HepG2 (cell line): ENCODE measurements around the gene ESAM. TPM values are rescaled to one million over a fixed set of nuclear protein-coding genes. Genes with fewer than 3 reads are reported as not detected.

Experiments
- ATAC-seq: fragments of 200-7000 bp; cut with Tn5 transposase; 3 replicates; pipeline ENCODE4 v1.9.1; 2020; ENCODE audit warnings: mild to moderate bottlenecking, moderate library complexity
- BruUV-seq: library from RNA; stranded (reverse); fragments of 400-500 nt; replicated peaks from 2 replicates; lab custom pipeline; 2021; lab: Mats Ljungman, UMichigan
- CTCF ChIA-PET: fragments of 300-600 bp; formaldehyde crosslinking; extraction: SDS; loops from one replicate; lab custom pipeline; 2021; ENCODE audit warnings: low total read pairs, inconsistent platforms, low intra/inter-chr PET ratio; lab: Yijun Ruan, JAX
- POLR2A ChIA-PET: fragments of 350-600 bp; sonication (Branson Sonifier 250); formaldehyde crosslinking; loops from one replicate; lab custom pipeline; 2020; ENCODE audit warnings: antibody characterized with exemption, inconsistent platforms; lab: Yijun Ruan, JAX
- DNase-seq: peaks from one replicate; pipeline ENCODE4 v3.0.0-alpha.2; 2015; ENCODE audit warnings: low spot score
- FAIRE-seq: peaks from 3 replicates; lab custom pipeline; 2011; peaks lifted over from hg19 to GRCh38; lab: Jason Lieb, UNC
- H2AFZ ChIP-seq: one replicate; pipeline ENCODE4 v1.6.1; 2011; ENCODE audit warnings: low read length, inconsistent platforms
- H3K27ac ChIP-seq: fragments of 300-600 bp; 3 replicates; pipeline ENCODE4 v1.8.0; 2011; ENCODE audit warnings: mixed run types, mild to moderate bottlenecking, mixed read lengths, low read length, inconsistent platforms; ENCODE audit not compliant: insufficient read depth; ENCODE audit errors: extremely low read length
- H3K27me3 ChIP-seq, 2 experiments: fragments of 200-600 bp in 1 of 2; 2 replicates in 1 of 2; 3 replicates in 1 of 2; pipeline versions ENCODE4 v1.6.0 to v1.8.0; 2011; ENCODE audit warnings: low read length in 2 of 2, mild to moderate bottlenecking in 2 of 2, moderate library complexity in 2 of 2, inconsistent platforms in 1 of 2; ENCODE audit not compliant: insufficient read depth in 2 of 2, control insufficient read depth in 1 of 2
- H3K36me3 ChIP-seq, 2 experiments: fragments of 200-600 bp in 1 of 2; replicated peaks in 1 of 2; 2 replicates in 1 of 2; 3 replicates in 1 of 2; pipeline versions ENCODE4 v1.5.1 to v1.8.0; 2011; ENCODE audit warnings: low read length in 2 of 2, inconsistent platforms in 1 of 2; ENCODE audit not compliant: insufficient read depth in 2 of 2, control insufficient read depth in 1 of 2
- H3K4me1 ChIP-seq: 2 replicates; pipeline ENCODE4 v1.5.1; 2012; ENCODE audit warnings: low read length, inconsistent platforms; ENCODE audit not compliant: insufficient read depth
- H3K4me2 ChIP-seq: 2 replicates; pipeline ENCODE4 v1.6.0; 2011; ENCODE audit warnings: low read depth, low read length, inconsistent platforms
- H3K4me3 ChIP-seq, 3 experiments: fragments of 200-600 bp in 1 of 3; sonication (generic), shearing (Covaris generic) in 1 of 3; replicated peaks in 1 of 3; 2 replicates each; pipeline ENCODE4 v1.5.1; 2011 to 2016; ENCODE audit warnings: low read length in 3 of 3, inconsistent platforms in 2 of 3, low read depth in 2 of 3, mild to moderate bottlenecking in 2 of 3, control low read depth in 1 of 3, mixed read lengths in 1 of 3; ENCODE audit not compliant: insufficient read depth in 1 of 3
- H3K79me2 ChIP-seq: one replicate; pipeline ENCODE4 v1.6.1; 2011; ENCODE audit warnings: low read length, inconsistent platforms; ENCODE audit not compliant: insufficient read depth
- H3K9ac ChIP-seq: 2 replicates; pipeline ENCODE4 v1.6.0; 2011; ENCODE audit warnings: mild to moderate bottlenecking, low read depth, low read length, inconsistent platforms; ENCODE audit not compliant: insufficient read depth
- H3K9me3 ChIP-seq: 2 replicates; pipeline ENCODE4 v1.5.1; 2012; ENCODE audit warnings: mild to moderate bottlenecking, low read length
- H4K20me1 ChIP-seq: 2 replicates; pipeline ENCODE4 v1.6.0; 2011; ENCODE audit warnings: inconsistent platforms, mild to moderate bottlenecking, low read length, moderate library complexity; ENCODE audit not compliant: insufficient read depth
- ATRX ChIP-seq: sonication (generic); formaldehyde crosslinking; IDR thresholded peaks from 2 replicates; pipeline ENCODE4 v1.4.0; 2020; ENCODE audit warnings: missing genetic modification reagents, borderline replicate concordance
- CREB1 ChIP-seq, 2 experiments: fragments of 450-650 bp in 1 of 2; IDR thresholded peaks; 2 replicates each; pipeline ENCODE4 v1.6.1; 2016 to 2017; ENCODE audit warnings: control low read depth in 1 of 2, mild to moderate bottlenecking in 1 of 2, missing compliant biosample characterization in 1 of 2, missing genetic modification characterization in 1 of 2
- CSRNP1 ChIP-seq: sonication (generic); formaldehyde crosslinking; IDR thresholded peaks from 2 replicates; pipeline ENCODE4 v1.8.1; 2023; ENCODE audit warnings: mild to moderate bottlenecking, missing genetic modification reagents
- ERF ChIP-seq: IDR thresholded peaks from 2 replicates; pipeline ENCODE4 v1.6.1; 2018; ENCODE audit warnings: missing biosample characterization, missing genetic modification reagents
- SP2 ChIP-seq: sonication (generic); formaldehyde crosslinking; IDR thresholded peaks from 2 replicates; pipeline ENCODE4 v1.5.1; 2020; ENCODE audit warnings: mild to moderate bottlenecking, missing genetic modification reagents
- ZNF407 ChIP-seq: sonication (generic); formaldehyde crosslinking; IDR thresholded peaks from one replicate; pipeline ENCODE4 v1.5.1; 2020; ENCODE audit warnings: mild to moderate bottlenecking, missing genetic modification reagents; ENCODE audit errors: not compliant biosample characterization
- ZNF891 ChIP-seq: sonication (generic); formaldehyde crosslinking; IDR thresholded peaks from 2 replicates; pipeline ENCODE4 v1.5.0; 2020; ENCODE audit warnings: mild to moderate bottlenecking, missing genetic modification reagents
- in situ Hi-C: cut with HindIII; loops from 2 replicates; pipeline ENCODE4 v1.10.0; 2017; ENCODE audit warnings: low pct_unique_long_range_greater_than_20kb; ENCODE audit not compliant: extremely low pct_ligation_motif_present
- intact Hi-C: fragments of 100-400 bp; cut with micrococcal nuclease; formaldehyde crosslinking; loops from one replicate; pipeline ENCODE4 v1.10.0; 2022; ENCODE audit not compliant: unreplicated experiment
- polyA plus RNA-seq, 8 experiments: library from polyadenylated mRNA; depleted of rRNA in 3 of 8; stranded (reverse) in 7 of 8; unstranded in 1 of 8; fragments of >200 nt; fragmentation: Illumina TruSeq in 4 of 8; extraction: Trizol in 4 of 8; gene quantifications; 2 replicates each; pipeline versions ENCODE4 v1.2.1 to v1.2.3, GENCODE V29; 2011 to 2016; ENCODE audit warnings: low read depth in 4 of 8, missing spikeins in 1 of 8, mixed read lengths in 1 of 8; ENCODE audit not compliant: insufficient read depth in 1 of 8
- total RNA-seq, 5 experiments: library from RNA; depleted of rRNA; stranded (reverse); fragments of >200 nt; fragmentation: Illumina TruSeq; extraction: Trizol; gene quantifications; 2 replicates each; pipeline ENCODE4 v1.2.3, GENCODE V29; 2016; ENCODE audit warnings: low read depth in 1 of 5

ESAM gene
- total and polyA plus RNA-seq, 2 of the 13 experiments (the other 11 are each of a cell fraction or from before 2014, with no cell fraction given) = 1.2 to 6.8 TPM

GRCh38 chr11:124791626-124792341 lies 29.7 kb upstream of the ESAM start (continued):
- no peak for TF ChIP-seq ZNF407 (CRISPR knock-in tag)
- TF ChIP-seq ERF (CRISPR knock-in tag) = no peak
- TF ChIP-seq, all 625 proteins: peak for 0

GRCh38 chr11:124788521-124788920 lies 26.4 kb upstream of the ESAM start:
- no peaks in the 10 kb centered on the region for H3K27me3 ChIP-seq
- H3K4me3 ChIP-seq = no peak overlapping the region
- ATAC-seq = no peak
- 0 out of 2 replicates have a peak, but pooled peaks cover 6% of the 10 kb centered on the region for H3K4me1 ChIP-seq
- no peak overlapping the region for H2AFZ ChIP-seq
- H3K36me3 ChIP-seq = no peaks in the 10 kb centered on the region
- DNase-seq = no peak
- peaks cover 61% of the 10 kb centered on the region for H3K79me2 ChIP-seq
- H3K9me3 ChIP-seq = no peaks in the 10 kb centered on the region
- FAIRE-seq = no peak
- H3K27ac ChIP-seq = no peak overlapping the region
- intact Hi-C loops = no loop called here
- H4K20me1 ChIP-seq = peaks cover 17% of the 10 kb centered on the region; the same call in 1 of the 2 replicates
- ChIA-PET CTCF (no interaction called here), POLR2A (no interaction called here)
- H3K9ac ChIP-seq = no peak overlapping the region
- no TSS peak for BruUV-seq
- in situ Hi-C loops = no loop called here
- H3K4me2 ChIP-seq = no peak overlapping the region
- TF ChIP-seq ATRX (CRISPR knock-in tag) (no peak), CREB1 (IDR thresholded peaks at IDR 0.05) (no peak), CREB1 (CRISPR knock-in tag; IDR thresholded peaks at IDR 0.05) (no peak), CSRNP1 (CRISPR knock-in tag) (no peak), SP2 (CRISPR knock-in tag) (no peak), ZNF891 (no peak)
